ENCODE data around the gene IER5. TPM values are rescaled to one million over a fixed set of nuclear protein-coding genes. Genes with fewer than 3 reads are reported as not detected.

The IER5 gene
- total RNA-seq, 1 donor from 2014 or later, result 8.8 TPM

GRCh38 chr1:181122222-181122621, 33.7 kb downstream of the IER5 start:
- H3K27me3 Mint-ChIP-seq (ENCODE audit: unreplicated experiment), result peaks cover 2% of the 10 kb centered on the region
- no peak for DNase-seq
- H3K4me1 Mint-ChIP-seq (ENCODE audit: low read depth, unreplicated experiment), result peaks cover 10% of the 10 kb centered on the region
- H3K4me3 Mint-ChIP-seq (ENCODE audit: unreplicated experiment), result no peak overlapping the region
- TF ChIP-seq CTCF (IDR thresholded peaks at IDR 0.05; ENCODE audit: partially characterized antibody, unreplicated experiment), result no peak
- no peaks in the 10 kb centered on the region for H3K9me3 Mint-ChIP-seq (ENCODE audit: unreplicated experiment)
- H3K27ac Mint-ChIP-seq (ENCODE audit: unreplicated experiment), result no peak overlapping the region
- no peaks in the 10 kb centered on the region for H3K36me3 Mint-ChIP-seq (ENCODE audit: unreplicated experiment)

- no peak overlapping the region for H3K27ac Mint-ChIP-seq (ENCODE audit: unreplicated experiment)
- DNase-seq, result no peak
- no peak for TF ChIP-seq CTCF (IDR thresholded peaks at IDR 0.05; ENCODE audit: partially characterized antibody, unreplicated experiment)
- H3K27me3 Mint-ChIP-seq (ENCODE audit: unreplicated experiment), result peaks cover 2% of the 10 kb centered on the region
- peaks cover 4% of the 10 kb centered on the region for H3K4me1 Mint-ChIP-seq (ENCODE audit: low read depth, unreplicated experiment)
- H3K4me3 Mint-ChIP-seq (ENCODE audit: unreplicated experiment), result no peak overlapping the region
- no peaks in the 10 kb centered on the region for H3K36me3 Mint-ChIP-seq (ENCODE audit: unreplicated experiment)
- H3K9me3 Mint-ChIP-seq (ENCODE audit: unreplicated experiment), result no peaks in the 10 kb centered on the region
These were observed 34.7 kb downstream of the IER5 start for GRCh38 chr1:181123173-181123572.

- peaks cover 10% of the 10 kb centered on the region for H3K4me1 Mint-ChIP-seq (ENCODE audit: low read depth, unreplicated experiment)
- H3K27me3 Mint-ChIP-seq (ENCODE audit: unreplicated experiment), result peaks cover 5% of the 10 kb centered on the region
- H3K27ac Mint-ChIP-seq (ENCODE audit: unreplicated experiment), result no peak overlapping the region
- H3K4me3 Mint-ChIP-seq (ENCODE audit: unreplicated experiment), result no peak overlapping the region
- TF ChIP-seq CTCF (IDR thresholded peaks at IDR 0.05; ENCODE audit: partially characterized antibody, unreplicated experiment), result no peak
- DNase-seq, result no peak
- H3K36me3 Mint-ChIP-seq (ENCODE audit: unreplicated experiment), result no peaks in the 10 kb centered on the region
- H3K9me3 Mint-ChIP-seq (ENCODE audit: unreplicated experiment), result peaks cover 4% of the 10 kb centered on the region
These were observed 35.8 kb downstream of the IER5 start for GRCh38 chr1:181124291-181124751.

GRCh38 chr1:181126289-181126688, 37.8 kb downstream of the IER5 start:
- no peaks in the 10 kb centered on the region for H3K36me3 Mint-ChIP-seq (ENCODE audit: unreplicated experiment)
- DNase-seq, result no peak
- H3K9me3 Mint-ChIP-seq (ENCODE audit: unreplicated experiment), result peaks cover 10% of the 10 kb centered on the region
- H3K4me3 Mint-ChIP-seq (ENCODE audit: unreplicated experiment), result no peak overlapping the region
- H3K27ac Mint-ChIP-seq (ENCODE audit: unreplicated experiment), result no peak overlapping the region
- H3K4me1 Mint-ChIP-seq (ENCODE audit: low read depth, unreplicated experiment), result peaks cover 28% of the 10 kb centered on the region
- no peak for TF ChIP-seq CTCF (IDR thresholded peaks at IDR 0.05; ENCODE audit: partially characterized antibody, unreplicated experiment)
- peaks cover 13% of the 10 kb centered on the region for H3K27me3 Mint-ChIP-seq (ENCODE audit: unreplicated experiment)

- H3K4me3 Mint-ChIP-seq (ENCODE audit: unreplicated experiment), result no peak overlapping the region
- peaks cover 28% of the 10 kb centered on the region for H3K4me1 Mint-ChIP-seq (ENCODE audit: low read depth, unreplicated experiment)
- H3K27ac Mint-ChIP-seq (ENCODE audit: unreplicated experiment), result no peak overlapping the region
- TF ChIP-seq CTCF (IDR thresholded peaks at IDR 0.05; ENCODE audit: partially characterized antibody, unreplicated experiment), result no peak
- no peak for DNase-seq
- H3K27me3 Mint-ChIP-seq (ENCODE audit: unreplicated experiment), result peaks cover 14% of the 10 kb centered on the region
- H3K9me3 Mint-ChIP-seq (ENCODE audit: unreplicated experiment), result peaks cover 10% of the 10 kb centered on the region
- H3K36me3 Mint-ChIP-seq (ENCODE audit: unreplicated experiment), result no peaks in the 10 kb centered on the region
These were observed 38.5 kb downstream of the IER5 start for GRCh38 chr1:181126871-181127587.
